ENCODE results near the gene SIGLECL1. TPM values are rescaled to one million over a fixed set of nuclear protein-coding genes. Genes with fewer than 3 reads are reported as not detected.
"Not testable (repeated sequence)": the region's sequence is repeated elsewhere in the genome, so short reads cannot be mapped to it uniquely, and the experiment has no call there.

SIGLECL1 gene
- total and polyA plus RNA-seq, 5 donors from 2014 or later = not detected

DNA sequence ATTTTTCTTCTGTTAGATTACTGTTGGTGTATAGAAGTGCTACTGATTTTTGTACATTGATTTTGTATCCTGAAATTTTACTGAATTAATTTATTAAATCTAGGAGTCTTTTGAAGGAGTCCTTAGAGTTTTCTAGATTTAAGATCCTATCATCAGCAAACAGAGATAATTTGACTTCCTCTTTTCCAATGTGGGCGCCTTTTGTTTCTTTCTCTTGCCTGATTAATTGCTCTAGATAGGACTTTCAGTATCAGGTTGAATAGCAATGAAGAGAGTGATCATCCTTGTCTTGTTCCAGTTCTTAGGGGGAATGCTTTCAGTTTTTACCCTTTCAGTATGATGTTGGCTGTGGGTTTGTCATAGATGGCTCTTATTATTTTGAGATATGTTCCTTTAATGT, 31.6 kb upstream of the SIGLECL1 start:
- Mint-ChIP-seq H3K9me3 (peaks cover 0 to 2% (median 1%) of the 10 kb centered on the region in 7 donors), H3K36me3 (no peaks in the 10 kb centered on the region), H3K27me3 (peaks cover 7% of the 10 kb centered on the region), H3K4me3 (no peak overlapping the region), H3K27ac (no peak overlapping the region), H3K4me1 (peaks cover 0 to 9% (median 4%) of the 10 kb centered on the region in 4 donors)
- H3K27me3 ChIP-seq (ENCODE audit: control insufficient read depth, insufficient read depth, low read length) = no peaks in the 10 kb centered on the region
- H3K36me3 ChIP-seq (ENCODE audit: control insufficient read depth, insufficient read depth, low read length) = no peaks in the 10 kb centered on the region
- no peak for DNase-seq
- H3K27ac ChIP-seq (ENCODE audit: insufficient read depth, low read length, poor library complexity, severe bottlenecking) = no peak overlapping the region
- no peaks in the 10 kb centered on the region for H3K9me3 ChIP-seq (ENCODE audit: control insufficient read depth in 2 of 2, low read length in 2 of 2)
- ATAC-seq (ENCODE audit: low read depth in 2 of 2) = no peak
- H3K4me3 ChIP-seq (ENCODE audit: low read depth, low read length) = no peak overlapping the region
- peaks cover under 1% of the 10 kb centered on the region for H3K4me1 ChIP-seq (ENCODE audit: control insufficient read depth, insufficient read depth, low read length, poor library complexity, severe bottlenecking)

DNA sequence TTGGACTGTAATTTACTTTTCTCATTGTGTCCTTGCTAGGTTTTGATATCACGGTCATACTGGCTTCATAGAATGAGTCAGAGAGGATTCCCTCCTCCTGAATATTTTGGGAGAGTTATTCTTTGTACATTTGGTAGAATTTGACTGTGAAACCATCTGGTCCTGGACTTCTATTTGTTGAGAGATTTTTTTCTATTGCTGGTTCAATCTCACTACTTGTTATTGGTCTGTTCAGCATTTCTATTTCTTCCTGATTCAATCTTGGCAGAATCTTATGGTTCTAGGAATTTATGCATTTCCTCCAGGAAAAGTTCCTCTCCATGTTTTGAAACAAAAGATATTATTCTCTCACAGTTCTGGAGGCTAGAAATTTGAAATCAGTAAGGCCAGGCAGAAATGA, 30.9 kb upstream of the SIGLECL1 start:
- Mint-ChIP-seq H3K4me1 (peaks cover 0 to 14% (median 5%) of the 10 kb centered on the region in 4 donors), H3K27ac (no peak overlapping the region), H3K9me3 (peaks cover 0 to 2% (median 1%) of the 10 kb centered on the region in 7 donors), H3K27me3 (peaks cover 9% of the 10 kb centered on the region), H3K36me3 (no peaks in the 10 kb centered on the region), H3K4me3 (no peak overlapping the region)
- H3K4me3 ChIP-seq (ENCODE audit: low read depth, low read length) = no peak overlapping the region
- H3K4me1 ChIP-seq (ENCODE audit: control insufficient read depth, insufficient read depth, low read length, poor library complexity, severe bottlenecking) = peaks cover 7% of the 10 kb centered on the region
- DNase-seq (no peak), ATAC-seq (ENCODE audit: low read depth in 2 of 2) (no peak)
- no peaks in the 10 kb centered on the region for H3K9me3 ChIP-seq (ENCODE audit: control insufficient read depth in 2 of 2, low read length in 2 of 2)
- H3K27me3 ChIP-seq (ENCODE audit: control insufficient read depth, insufficient read depth, low read length) = no peaks in the 10 kb centered on the region
- H3K27ac ChIP-seq (ENCODE audit: insufficient read depth, low read length, poor library complexity, severe bottlenecking) = no peak overlapping the region
- no peaks in the 10 kb centered on the region for H3K36me3 ChIP-seq (ENCODE audit: control insufficient read depth, insufficient read depth, low read length)

GRCh38 chr19:51220996-51221395, 29.9 kb upstream of the SIGLECL1 start:
- Histone ChIP-seq H3K9me3 (ENCODE audit: control insufficient read depth in 2 of 2, low read length in 2 of 2) (no peaks in the 10 kb centered on the region), H3K36me3 (ENCODE audit: control insufficient read depth, insufficient read depth, low read length) (no peaks in the 10 kb centered on the region), H3K27me3 (ENCODE audit: control insufficient read depth, insufficient read depth, low read length) (peaks cover 2% of the 10 kb centered on the region), H3K4me1 (ENCODE audit: control insufficient read depth, insufficient read depth, low read length, poor library complexity, severe bottlenecking) (peaks cover 16% of the 10 kb centered on the region), H3K27ac (ENCODE audit: insufficient read depth, low read length, poor library complexity, severe bottlenecking) (no peak overlapping the region), H3K4me3 (ENCODE audit: low read depth, low read length) (no peak overlapping the region)
- peaks cover 9% of the 10 kb centered on the region for H3K27me3 Mint-ChIP-seq
- peaks cover 0 to 2% (median 1%) of the 10 kb centered on the region in 7 donors for H3K9me3 Mint-ChIP-seq
- ATAC-seq (ENCODE audit: low read depth in 2 of 2) = no peak
- no peaks in the 10 kb centered on the region for H3K36me3 Mint-ChIP-seq
- H3K4me3 Mint-ChIP-seq = no peak overlapping the region
- no peak for DNase-seq
- no peak overlapping the region for H3K27ac Mint-ChIP-seq
- H3K4me1 Mint-ChIP-seq = peaks cover 0 to 23% (median 5%) of the 10 kb centered on the region in 4 donors

- peaks cover 0 to 2% (median 0%) of the 10 kb centered on the region in 7 donors for H3K9me3 Mint-ChIP-seq
- DNase-seq = peak in 1 of 3 donors; percentile 70
- H3K4me1 ChIP-seq (ENCODE audit: control insufficient read depth, insufficient read depth, low read length, poor library complexity, severe bottlenecking) = peaks cover 16% of the 10 kb centered on the region
- H3K4me1 Mint-ChIP-seq = peaks cover 0 to 35% (median 14%) of the 10 kb centered on the region in 4 donors
- no peaks in the 10 kb centered on the region for H3K9me3 ChIP-seq (ENCODE audit: control insufficient read depth in 2 of 2, low read length in 2 of 2)
- peaks cover 16% of the 10 kb centered on the region for H3K27me3 Mint-ChIP-seq
- H3K36me3 ChIP-seq (ENCODE audit: control insufficient read depth, insufficient read depth, low read length) = no peaks in the 10 kb centered on the region
- no peak overlapping the region for H3K27ac ChIP-seq (ENCODE audit: insufficient read depth, low read length, poor library complexity, severe bottlenecking)
- peaks cover 2% of the 10 kb centered on the region for H3K27me3 ChIP-seq (ENCODE audit: control insufficient read depth, insufficient read depth, low read length)
- ATAC-seq (ENCODE audit: low read depth in 2 of 2) = peak in 1 of 2 donors; percentile 33
- peak overlapping the region in 3 of 4 donors; percentile 22 to 68 (median 60) for H3K4me3 Mint-ChIP-seq
- H3K4me3 ChIP-seq (ENCODE audit: low read depth, low read length) = no peak overlapping the region
- peak overlapping the region in 2 of 3 donors; percentile 6 to 89 for H3K27ac Mint-ChIP-seq
- H3K36me3 Mint-ChIP-seq = no peaks in the 10 kb centered on the region
Measured at GRCh38 chr19:51224163-51224641, 26.7 kb upstream of the SIGLECL1 start.

GRCh38 chr19:51224898-51225393, 25.9 kb upstream of the SIGLECL1 start, which contains the start of gene CD33:
Gene CD33, plus strand, starts transcription at chr19:51225080. Its CDS starts 39 bp downstream, at chr19:51225119.
- H3K4me3 ChIP-seq (ENCODE audit: low read depth, low read length); H3K36me3 ChIP-seq (ENCODE audit: control insufficient read depth, insufficient read depth, low read length); H3K36me3 Mint-ChIP-seq; H3K27me3 ChIP-seq (ENCODE audit: control insufficient read depth, insufficient read depth, low read length); H3K27ac ChIP-seq (ENCODE audit: insufficient read depth, low read length, poor library complexity, severe bottlenecking); H3K9me3 ChIP-seq (ENCODE audit: control insufficient read depth in 2 of 2, low read length in 2 of 2); H3K9me3 Mint-ChIP-seq; ATAC-seq (ENCODE audit: low read depth in 2 of 2): not testable (repeated sequence)
- peaks cover 16% of the 10 kb centered on the region for H3K4me1 ChIP-seq (ENCODE audit: control insufficient read depth, insufficient read depth, low read length, poor library complexity, severe bottlenecking)
- Mint-ChIP-seq H3K27ac (peak within 1 kb of the TSS; percentile 6 to 89 (median 32)), H3K4me1 (peaks cover 0 to 35% (median 14%) of the 10 kb centered on the region in 4 donors), H3K4me3 (peak within 1 kb of the TSS in 3 of 4 donors; percentile 22 to 68 (median 60)), H3K27me3 (peaks cover 16% of the 10 kb centered on the region)
- DNase-seq = peak in 1 of 3 donors; percentile 49

- no peaks in the 10 kb centered on the region for H3K36me3 Mint-ChIP-seq
Measured at GRCh38 chr19:51226067-51226466, 24.8 kb upstream of the SIGLECL1 start.

DNA sequence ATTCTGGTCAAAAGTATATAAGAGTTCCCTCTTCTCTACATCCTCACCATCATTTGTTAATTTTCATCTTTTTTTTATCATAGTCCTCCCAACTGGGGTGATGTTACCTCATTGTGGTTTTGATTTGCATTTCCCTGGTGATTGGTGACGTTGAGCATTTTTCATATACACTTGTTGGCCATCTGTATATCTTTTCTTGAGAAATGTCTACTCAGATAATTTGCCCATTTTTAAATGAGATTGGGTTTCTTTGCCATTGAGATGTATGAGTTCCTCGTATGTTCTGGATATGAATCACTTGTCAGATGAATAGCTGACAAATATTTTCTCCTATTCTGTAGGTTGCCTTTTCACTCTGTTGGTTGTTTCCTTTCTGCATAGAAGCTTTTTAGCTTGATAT, 23.6 kb upstream of the SIGLECL1 start:
- H3K4me3 Mint-ChIP-seq = no peak overlapping the region
- DNase-seq (peak in 1 of 3 donors; percentile 30), ATAC-seq (ENCODE audit: low read depth in 2 of 2) (no peak)
- H3K36me3 Mint-ChIP-seq = no peaks in the 10 kb centered on the region
- peaks cover 0 to 4% (median 0%) of the 10 kb centered on the region in 7 donors for H3K9me3 Mint-ChIP-seq
- H3K27me3 ChIP-seq (ENCODE audit: control insufficient read depth, insufficient read depth, low read length) = peaks cover 2% of the 10 kb centered on the region
- H3K4me1 Mint-ChIP-seq = peaks cover 0 to 35% (median 14%) of the 10 kb centered on the region in 4 donors
- no peak overlapping the region for H3K27ac ChIP-seq (ENCODE audit: insufficient read depth, low read length, poor library complexity, severe bottlenecking)
- no peaks in the 10 kb centered on the region for H3K9me3 ChIP-seq (ENCODE audit: control insufficient read depth in 2 of 2, low read length in 2 of 2)
- no peaks in the 10 kb centered on the region for H3K36me3 ChIP-seq (ENCODE audit: control insufficient read depth, insufficient read depth, low read length)
- H3K27me3 Mint-ChIP-seq = peaks cover 26% of the 10 kb centered on the region
- H3K4me3 ChIP-seq (ENCODE audit: low read depth, low read length) = no peak overlapping the region
- H3K4me1 ChIP-seq (ENCODE audit: control insufficient read depth, insufficient read depth, low read length, poor library complexity, severe bottlenecking) = peaks cover 16% of the 10 kb centered on the region
- H3K27ac Mint-ChIP-seq = peak overlapping the region in 1 of 3 donors; percentile 39

More at GRCh38 chr19:51226067-51226466, 24.8 kb upstream of the SIGLECL1 start:
- no peak overlapping the region for H3K4me3 Mint-ChIP-seq
- Histone ChIP-seq H3K4me3 (ENCODE audit: low read depth, low read length) (no peak overlapping the region), H3K9me3 (ENCODE audit: control insufficient read depth in 2 of 2, low read length in 2 of 2) (no peaks in the 10 kb centered on the region), H3K27me3 (ENCODE audit: control insufficient read depth, insufficient read depth, low read length) (peaks cover 2% of the 10 kb centered on the region), H3K27ac (ENCODE audit: insufficient read depth, low read length, poor library complexity, severe bottlenecking) (no peak overlapping the region), H3K36me3 (ENCODE audit: control insufficient read depth, insufficient read depth, low read length) (no peaks in the 10 kb centered on the region), H3K4me1 (ENCODE audit: control insufficient read depth, insufficient read depth, low read length, poor library complexity, severe bottlenecking) (peaks cover 16% of the 10 kb centered on the region)
- no peak for DNase-seq
- peaks cover 0 to 35% (median 14%) of the 10 kb centered on the region in 4 donors for H3K4me1 Mint-ChIP-seq
- H3K9me3 Mint-ChIP-seq = peaks cover 0 to 4% (median 0%) of the 10 kb centered on the region in 7 donors
- no peak overlapping the region for H3K27ac Mint-ChIP-seq
- peaks cover 19% of the 10 kb centered on the region for H3K27me3 Mint-ChIP-seq
- no peak for ATAC-seq (ENCODE audit: low read depth in 2 of 2)

DNA sequence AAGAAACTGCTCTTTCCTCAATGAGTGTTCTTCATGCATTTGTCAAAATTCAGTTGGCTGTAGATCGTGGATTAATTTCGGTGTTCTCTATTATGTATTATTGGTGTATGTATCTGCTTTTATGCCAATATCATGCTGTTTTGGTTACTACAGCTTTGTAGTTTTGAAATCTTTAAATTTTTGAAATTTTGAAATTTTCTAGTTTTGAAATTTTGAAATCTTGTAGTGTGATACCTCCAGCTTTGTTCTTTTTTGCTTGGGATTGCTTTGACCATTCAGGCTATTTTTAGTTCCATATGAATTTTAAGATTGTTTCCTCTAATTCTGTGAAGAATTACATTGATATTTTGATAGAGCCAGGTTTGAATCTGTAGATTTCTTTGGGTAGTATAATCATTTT, 22.9 kb upstream of the SIGLECL1 start:
- Histone ChIP-seq H3K27me3 (ENCODE audit: control insufficient read depth, insufficient read depth, low read length) (peaks cover 2% of the 10 kb centered on the region), H3K4me1 (ENCODE audit: control insufficient read depth, insufficient read depth, low read length, poor library complexity, severe bottlenecking) (peaks cover 16% of the 10 kb centered on the region), H3K36me3 (ENCODE audit: control insufficient read depth, insufficient read depth, low read length) (no peaks in the 10 kb centered on the region), H3K9me3 (ENCODE audit: control insufficient read depth in 2 of 2, low read length in 2 of 2) (no peaks in the 10 kb centered on the region), H3K4me3 (ENCODE audit: low read depth, low read length) (no peak overlapping the region), H3K27ac (ENCODE audit: insufficient read depth, low read length, poor library complexity, severe bottlenecking) (no peak overlapping the region)
- Mint-ChIP-seq H3K36me3 (no peaks in the 10 kb centered on the region), H3K27me3 (peaks cover 27% of the 10 kb centered on the region), H3K27ac (no peak overlapping the region), H3K9me3 (peaks cover 0 to 4% (median 0%) of the 10 kb centered on the region in 7 donors), H3K4me1 (peaks cover 0 to 35% (median 14%) of the 10 kb centered on the region in 4 donors), H3K4me3 (no peak overlapping the region)
- DNase-seq (no peak), ATAC-seq (ENCODE audit: low read depth in 2 of 2) (no peak)
